Sigmoid colon (tissue), 7 donors: ENCODE data around the gene ANGEL1. TPM values are rescaled to one million over a fixed set of nuclear protein-coding genes. Genes with fewer than 3 reads are reported as not detected.

Experiments used
- DNase-seq: peaks from one replicate; pipeline ENCODE4 v3.0.0-alpha.2; 2019
- H3K27ac ChIP-seq, 4 donors: fragments of 200-600 bp; sonication (generic); one replicate each; pipeline ENCODE4 v1.5.1; 2016 to 2019; ENCODE audit warnings: mild to moderate bottlenecking in 1 of 4
- H3K27me3 ChIP-seq, 3 donors: fragments of 200-600 bp; sonication (generic); one replicate each; pipeline ENCODE4 v1.5.1; 2019; ENCODE audit warnings: mild to moderate bottlenecking in 1 of 3
- H3K36me3 ChIP-seq, 4 donors: fragments of 200-600 bp; sonication (generic); one replicate each; pipeline ENCODE4 v1.5.1; 2016 to 2019
- H3K4me1 ChIP-seq, 4 donors: fragments of 200-600 bp; sonication (generic); one replicate each; pipeline ENCODE4 v1.5.1; 2017 to 2019
- H3K4me3 ChIP-seq, 4 donors: fragments of 200-600 bp; sonication (generic); one replicate each; pipeline ENCODE4 v1.5.1; 2017 to 2019; ENCODE audit warnings: mild to moderate bottlenecking in 2 of 4, moderate library complexity in 1 of 4
- H3K9me3 ChIP-seq, 4 donors: fragments of 200-600 bp in 3 of 4; sonication (generic) in 3 of 4; one replicate each; pipeline versions ENCODE4 v1.5.1 to v1.6.1; 2013 to 2019
- EP300 ChIP-seq, 4 donors: sonication (generic); formaldehyde crosslinking; IDR thresholded peaks; one replicate each; pipeline ENCODE4 v1.6.1; 2017; ENCODE audit warnings: antibody characterized with exemption in 4 of 4
- POLR2A ChIP-seq, 2 donors: fragments of 450-650 bp; IDR thresholded peaks; one replicate each; pipeline ENCODE4 v1.6.1; 2016; ENCODE audit warnings: antibody characterized with exemption in 2 of 2, mild to moderate bottlenecking in 2 of 2, moderate library complexity in 2 of 2
- POLR2AphosphoS5 ChIP-seq, 4 donors: sonication (generic); formaldehyde crosslinking; IDR thresholded peaks; one replicate each; pipeline ENCODE4 v1.6.1; 2017; ENCODE audit warnings: antibody characterized with exemption in 4 of 4
- WGBS, 2 donors: extraction: QIAGEN DNeasy Blood & Tissue Kit; methylation state at CpG; one replicate each; pipeline ENCODE4 v1.1.7; 2013; 5-methylcytosine and 5-hydroxymethylcytosine counted together
- intact Hi-C: fragments of 100-400 bp; cut with DNase I; formaldehyde crosslinking; loops from one replicate; pipeline ENCODE4 v1.15.1; 2023
- polyA plus RNA-seq, 3 donors: library from polyadenylated mRNA; stranded (reverse); fragments of 200-250 nt; gene quantifications; one replicate each; pipeline ENCODE4 v1.2.3, GENCODE V29; 2013
- total RNA-seq, 4 donors: library from RNA; depleted of rRNA; stranded (reverse); fragments of >200 nt; gene quantifications; one replicate each; pipeline ENCODE4 v1.1.0, GENCODE V29; 2016
- TF ChIP-seq, protein P1 (sequence below), 4 experiments: fragments of 450-650 bp in 3 of 4; fragments of 200-600 bp in 1 of 4; IDR thresholded peaks; one replicate each; pipeline ENCODE4 v1.5.1; 2016 to 2019; ENCODE audit warnings: antibody characterized with exemption in 4 of 4, mild to moderate bottlenecking in 3 of 4, moderate library complexity in 2 of 4
- donor health status: healthy with polysubstance abuse.
- donor health status: Bipolar disorder and iron deficiency.
- donor health status: healthy.

The ANGEL1 gene
- total and polyA plus RNA-seq, 7 donors, result 0.60 to 16.1 (median 10.0) TPM

DNA sequence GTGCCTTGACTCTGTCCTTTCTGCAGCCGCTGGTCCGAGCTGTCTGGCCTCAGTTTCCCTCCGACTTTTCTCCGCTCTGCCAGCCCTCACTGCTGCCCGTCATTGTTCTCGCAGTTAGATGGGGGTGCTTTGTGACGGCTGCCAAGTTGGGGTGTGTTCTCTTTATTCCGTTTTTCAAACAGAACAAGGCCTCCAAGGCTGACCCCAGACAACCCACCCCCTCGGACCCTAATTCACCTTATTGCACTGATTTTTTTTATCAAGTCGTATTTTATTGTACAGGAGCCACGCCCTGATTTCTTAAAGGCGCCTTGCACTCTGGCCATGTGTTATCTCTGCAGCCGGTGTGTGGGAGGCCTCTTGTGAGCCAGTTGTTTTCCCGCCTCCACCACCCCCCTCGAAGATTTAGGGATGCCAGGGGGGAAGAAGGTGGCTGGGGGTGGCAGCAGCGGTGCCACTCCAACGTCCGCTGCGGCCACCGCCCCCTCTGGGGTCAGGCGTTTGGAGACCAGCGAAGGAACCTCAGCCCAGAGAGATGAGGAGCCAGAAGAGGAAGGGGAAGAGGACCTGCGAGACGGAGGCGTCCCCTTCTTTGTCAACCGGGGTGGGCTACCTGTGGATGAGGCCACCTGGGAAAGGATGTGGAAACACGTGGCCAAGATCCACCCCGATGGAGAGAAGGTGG lies 50.1 kb downstream of the ANGEL1 start:
- 32 to 35% methylated on average over 28 of the region's 28 CpGs for WGBS, 2 donors
- H3K4me3 ChIP-seq, result peak overlapping the region; percentile 61 to 93 (median 68)
- no peaks in the 10 kb centered on the region for H3K36me3 ChIP-seq
- no peaks in the 10 kb centered on the region for H3K9me3 ChIP-seq
- H3K27me3 ChIP-seq, result no peaks in the 10 kb centered on the region
- no peak for TF ChIP-seq EP300 (IDR thresholded peaks at IDR 0.05)
- TF ChIP-seq POLR2A (IDR thresholded peaks at IDR 0.05), result no peak
- TF ChIP-seq, protein P1, sequence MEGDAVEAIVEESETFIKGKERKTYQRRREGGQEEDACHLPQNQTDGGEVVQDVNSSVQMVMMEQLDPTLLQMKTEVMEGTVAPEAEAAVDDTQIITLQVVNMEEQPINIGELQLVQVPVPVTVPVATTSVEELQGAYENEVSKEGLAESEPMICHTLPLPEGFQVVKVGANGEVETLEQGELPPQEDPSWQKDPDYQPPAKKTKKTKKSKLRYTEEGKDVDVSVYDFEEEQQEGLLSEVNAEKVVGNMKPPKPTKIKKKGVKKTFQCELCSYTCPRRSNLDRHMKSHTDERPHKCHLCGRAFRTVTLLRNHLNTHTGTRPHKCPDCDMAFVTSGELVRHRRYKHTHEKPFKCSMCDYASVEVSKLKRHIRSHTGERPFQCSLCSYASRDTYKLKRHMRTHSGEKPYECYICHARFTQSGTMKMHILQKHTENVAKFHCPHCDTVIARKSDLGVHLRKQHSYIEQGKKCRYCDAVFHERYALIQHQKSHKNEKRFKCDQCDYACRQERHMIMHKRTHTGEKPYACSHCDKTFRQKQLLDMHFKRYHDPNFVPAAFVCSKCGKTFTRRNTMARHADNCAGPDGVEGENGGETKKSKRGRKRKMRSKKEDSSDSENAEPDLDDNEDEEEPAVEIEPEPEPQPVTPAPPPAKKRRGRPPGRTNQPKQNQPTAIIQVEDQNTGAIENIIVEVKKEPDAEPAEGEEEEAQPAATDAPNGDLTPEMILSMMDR (IDR thresholded peaks at IDR 0.05), result no peak
- no peak for TF ChIP-seq POLR2AphosphoS5 (IDR thresholded peaks at IDR 0.05)
- intact Hi-C loops, result no loop called here
- H3K27ac ChIP-seq, result peak overlapping the region; percentile 69 to 78 (median 76)
- peaks cover 0 to 37% (median 22%) of the 10 kb centered on the region in 4 donors for H3K4me1 ChIP-seq
- DNase-seq, result no peak

DNA sequence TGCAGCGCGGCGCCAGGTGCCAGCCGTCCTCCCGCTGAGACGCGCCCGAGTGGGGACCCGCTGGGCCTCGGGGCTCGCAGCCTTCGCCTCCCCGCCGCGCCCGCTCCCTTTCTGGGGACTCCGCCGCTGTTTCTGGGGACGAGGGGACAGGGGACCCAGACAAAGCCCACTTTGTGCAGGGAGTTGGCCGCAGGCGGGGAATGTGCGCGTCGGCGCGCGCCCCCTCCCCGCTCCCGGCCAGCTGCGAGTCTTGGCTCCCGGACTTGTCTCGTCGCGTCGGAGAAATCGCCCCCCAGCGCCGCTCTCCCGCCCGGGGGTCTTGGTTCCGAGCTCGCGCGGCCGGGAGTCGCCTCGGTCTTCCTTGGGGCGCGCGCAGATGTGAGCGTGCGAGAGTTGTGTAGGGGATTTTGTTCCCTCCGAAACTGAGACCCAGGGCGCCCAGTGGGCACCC lies 50.7 kb downstream of the ANGEL1 start:
- TF ChIP-seq EP300 (IDR thresholded peaks at IDR 0.05) (no peak), POLR2A (IDR thresholded peaks at IDR 0.05) (no peak), POLR2AphosphoS5 (IDR thresholded peaks at IDR 0.05) (no peak)
- TF ChIP-seq, protein P1 (IDR thresholded peaks at IDR 0.05), result no peak
- intact Hi-C loops, result no loop called here
- Histone ChIP-seq H3K27me3 (no peaks in the 10 kb centered on the region), H3K4me3 (peak overlapping the region; percentile 61 to 93 (median 68)), H3K4me1 (peaks cover 0 to 37% (median 22%) of the 10 kb centered on the region in 4 donors), H3K9me3 (no peaks in the 10 kb centered on the region), H3K27ac (peak overlapping the region; percentile 69 to 78 (median 76)), H3K36me3 (no peaks in the 10 kb centered on the region)
- 0 to 1% methylated on average over 54 of the region's 54 CpGs for WGBS, 2 donors
- DNase-seq, result no peak

DNA sequence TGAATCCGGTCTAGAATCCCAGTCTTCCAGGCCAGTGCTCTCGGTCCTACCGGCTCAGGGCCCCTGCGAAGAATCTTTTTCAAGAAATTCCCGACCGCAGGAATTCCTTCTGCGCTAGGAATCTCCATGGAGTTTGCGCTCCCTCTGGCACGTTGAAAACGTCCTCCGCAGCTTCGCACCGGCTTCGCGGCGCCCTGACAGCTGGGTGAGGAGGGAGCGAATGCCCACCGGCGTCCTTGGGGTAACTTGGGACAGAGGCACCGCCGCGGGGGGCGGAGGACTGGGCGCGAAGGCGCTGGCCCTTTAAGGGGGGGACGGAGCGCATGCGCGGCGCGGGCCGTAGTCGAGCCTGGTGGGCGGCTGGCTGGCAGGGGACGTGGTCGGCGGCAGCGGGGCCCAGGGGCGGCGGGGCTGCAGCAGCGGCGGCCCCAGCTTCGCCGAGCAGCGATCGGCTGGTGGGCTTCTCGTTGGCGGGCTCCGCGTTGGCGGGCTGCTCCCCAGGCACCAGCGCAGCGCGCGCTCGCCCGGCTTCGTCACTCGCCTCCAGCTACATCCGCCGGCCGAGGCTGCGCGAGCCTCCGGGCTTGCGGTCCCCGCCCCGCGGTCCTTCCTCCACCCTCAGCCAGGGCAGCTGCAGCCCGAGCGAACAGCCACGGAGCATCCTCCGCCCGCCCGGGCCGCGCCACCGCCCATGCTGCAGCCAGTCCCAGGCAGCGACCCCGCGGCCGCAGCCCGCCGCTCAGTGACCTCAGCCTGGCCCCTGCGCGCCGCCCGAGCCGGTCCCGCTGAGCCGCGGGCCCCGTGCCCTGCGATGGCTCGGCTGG lies 51.3 kb downstream of the ANGEL1 start, which contains the start of gene VASH1:
Gene VASH1 (plus strand): TSS at position 333 of the 824 bp plus-strand sequence. CDS start 1,354 bp downstream, outside the sequence.
- peak within 1 kb of the TSS; percentile 69 to 78 (median 76) for H3K27ac ChIP-seq
- H3K4me3 ChIP-seq, result peak within 1 kb of the TSS; percentile 61 to 93 (median 68)
- WGBS, 2 donors, result 1% methylated on average over 96 of the region's 96 CpGs
- no peaks in the 10 kb centered on the region for H3K27me3 ChIP-seq
- H3K9me3 ChIP-seq, result no peaks in the 10 kb centered on the region
- H3K4me1 ChIP-seq, result peaks cover 0 to 37% (median 22%) of the 10 kb centered on the region in 4 donors
- TF ChIP-seq POLR2AphosphoS5 (IDR thresholded peaks at IDR 0.05) (peak in 2 of 4 donors; percentile 44 to 50), POLR2A (IDR thresholded peaks at IDR 0.05) (no peak)
- DNase-seq, result peak; percentile 86
- no peaks in the 10 kb centered on the region for H3K36me3 ChIP-seq
- intact Hi-C loops, result no loop called here

DNA sequence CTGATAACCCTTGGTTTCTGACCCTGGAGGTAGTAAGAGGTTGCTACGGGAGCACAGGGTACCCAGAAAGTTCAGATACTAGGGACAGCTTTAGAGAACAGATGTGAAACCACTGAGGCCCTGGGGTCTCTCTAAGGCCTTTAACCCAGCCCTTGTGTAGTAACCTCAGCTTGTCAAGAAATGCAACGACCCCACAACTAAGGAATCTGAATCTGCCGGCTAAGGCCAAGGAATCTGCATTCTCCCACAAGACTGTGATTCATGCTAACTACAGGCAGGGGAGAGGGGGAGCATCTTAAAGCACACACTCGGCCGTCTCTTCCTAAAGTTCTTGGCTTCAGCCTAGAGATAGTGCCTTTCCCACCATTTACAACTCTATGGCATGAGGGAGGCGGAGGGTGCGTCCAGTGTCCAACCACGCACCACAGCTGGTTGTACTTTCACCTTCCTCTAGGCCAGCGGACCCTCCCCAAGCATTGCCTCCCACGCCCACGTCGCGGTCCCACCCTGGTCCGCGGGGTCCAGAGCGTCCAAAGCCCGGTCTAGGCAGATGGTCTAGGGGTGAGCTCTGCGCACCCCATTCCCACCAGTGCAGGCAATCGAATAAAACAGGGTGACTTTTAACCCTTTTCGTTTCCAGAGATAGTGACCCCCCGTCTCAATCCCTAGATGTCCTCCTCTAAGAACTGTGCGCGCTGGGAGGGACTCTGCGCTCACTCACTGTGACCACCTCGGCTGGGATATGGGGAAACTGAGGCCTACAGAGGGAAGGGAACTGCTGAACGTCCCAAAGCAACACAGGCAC lies 52.1 kb downstream of the ANGEL1 start:
- no peak for DNase-seq
- TF ChIP-seq, protein P1 (IDR thresholded peaks at IDR 0.05), result no peak
- TF ChIP-seq POLR2A (IDR thresholded peaks at IDR 0.05), result no peak
- no peak for TF ChIP-seq EP300 (IDR thresholded peaks at IDR 0.05)
- no peak for TF ChIP-seq POLR2AphosphoS5 (IDR thresholded peaks at IDR 0.05)
- Histone ChIP-seq H3K4me3 (peak overlapping the region; percentile 61 to 93 (median 68)), H3K27ac (peak overlapping the region in 3 of 4 donors; percentile 69 to 78 (median 77)), H3K4me1 (peaks cover 0 to 34% (median 21%) of the 10 kb centered on the region in 4 donors), H3K36me3 (no peaks in the 10 kb centered on the region), H3K9me3 (no peaks in the 10 kb centered on the region), H3K27me3 (no peaks in the 10 kb centered on the region)
- WGBS, 2 donors, result 38 to 46% methylated on average over 26 of the region's 26 CpGs
- intact Hi-C loops, result no loop called here
